Kidney capillary endothelial cell (primary cell): ENCODE measurements around the gene CP.
"Not testable (repeated sequence)": the region's sequence is repeated elsewhere in the genome, so short reads cannot be mapped to it uniquely, and the experiment has no call there.

Experiments used
- DNase-seq: peaks from one replicate; pipeline ENCODE4 v3.0.0-alpha.2; 2018; ENCODE audit warnings: low spot score

The CP gene

GRCh38 chr3:149221783-149222517, at the start of gene CP:
Gene CP (minus strand): TSS chr3:149221829. CDS start chr3:149221792, 37 bp downstream.
- no peak for DNase-seq

- no peak for DNase-seq
These were observed 48.6 kb upstream of the CP start for GRCh38 chr3:149270180-149270579.

GRCh38 chr3:149269687-149270086, 48.1 kb upstream of the CP start:
- DNase-seq = no peak

- no peak for DNase-seq
These were observed 45.9 kb upstream of the CP start for GRCh38 chr3:149267565-149267964.

GRCh38 chr3:149266736-149267135, 45.1 kb upstream of the CP start:
- no peak for DNase-seq

- DNase-seq = no peak
These were observed 42.2 kb upstream of the CP start for GRCh38 chr3:149263856-149264255.

GRCh38 chr3:149258714-149259113, 37.1 kb upstream of the CP start:
- no peak for DNase-seq

- no peak for DNase-seq
These were observed 36.7 kb upstream of the CP start for GRCh38 chr3:149258298-149258697.

GRCh38 chr3:149252272-149252671, 30.6 kb upstream of the CP start:
- no peak for DNase-seq

- DNase-seq = no peak
These were observed 29.6 kb upstream of the CP start for GRCh38 chr3:149251186-149251585.

GRCh38 chr3:149247929-149248691, 26.5 kb upstream of the CP start:
- DNase-seq = no peak

- no peak for DNase-seq
These were observed 25.5 kb upstream of the CP start for GRCh38 chr3:149247008-149247710.

- DNase-seq = no peak
These were observed 24.3 kb upstream of the CP start for GRCh38 chr3:149245738-149246451.

GRCh38 chr3:149243540-149243939, 21.9 kb upstream of the CP start:
- no peak for DNase-seq

GRCh38 chr3:149239357-149239936, 17.8 kb upstream of the CP start:
- no peak for DNase-seq

- not testable (repeated sequence) for DNase-seq
These were observed 16.6 kb upstream of the CP start for GRCh38 chr3:149238268-149238667.

GRCh38 chr3:149235599-149236424, 14.2 kb upstream of the CP start:
- DNase-seq = no peak

GRCh38 chr3:149234671-149235245, 13.1 kb upstream of the CP start:
- DNase-seq = no peak

- DNase-seq = no peak
These were observed 11.7 kb upstream of the CP start for GRCh38 chr3:149233323-149233722.

GRCh38 chr3:149231871-149232270, 10.2 kb upstream of the CP start:
- no peak for DNase-seq
